ENCODE measurements around the gene RASSF7.

Gene RASSF7

DNA sequence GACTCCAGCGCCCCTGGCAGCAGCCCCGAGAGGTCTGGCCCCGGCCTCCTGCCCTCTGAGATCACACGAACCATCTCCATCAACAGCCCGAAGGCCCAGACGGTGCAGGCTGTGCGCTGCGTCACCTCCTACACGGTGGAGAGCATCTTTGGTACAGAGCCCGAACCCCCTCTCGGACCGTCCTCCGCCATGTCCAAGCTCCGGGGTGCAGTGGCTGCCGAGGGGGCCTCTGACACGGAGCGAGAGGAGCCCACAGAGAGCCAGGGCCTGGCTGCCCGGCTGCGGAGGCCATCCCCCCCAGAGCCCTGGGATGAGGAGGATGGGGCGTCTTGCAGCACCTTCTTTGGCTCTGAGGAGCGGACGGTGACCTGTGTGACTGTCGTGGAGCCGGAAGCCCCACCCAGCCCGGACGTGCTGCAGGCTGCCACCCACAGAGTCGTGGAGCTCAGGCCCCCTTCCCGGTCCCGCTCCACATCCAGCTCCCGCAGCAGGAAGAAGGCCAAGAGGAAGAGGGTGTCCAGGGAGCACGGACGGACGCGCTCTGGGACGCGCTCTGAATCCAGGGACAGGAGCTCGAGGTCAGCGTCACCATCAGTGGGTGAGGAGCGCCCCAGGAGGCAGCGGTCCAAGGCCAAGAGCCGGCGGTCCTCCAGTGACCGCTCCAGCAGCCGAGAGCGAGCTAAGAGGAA lies 47.3 kb downstream of the RASSF7 start:
- no peak for DNase-seq

DNA sequence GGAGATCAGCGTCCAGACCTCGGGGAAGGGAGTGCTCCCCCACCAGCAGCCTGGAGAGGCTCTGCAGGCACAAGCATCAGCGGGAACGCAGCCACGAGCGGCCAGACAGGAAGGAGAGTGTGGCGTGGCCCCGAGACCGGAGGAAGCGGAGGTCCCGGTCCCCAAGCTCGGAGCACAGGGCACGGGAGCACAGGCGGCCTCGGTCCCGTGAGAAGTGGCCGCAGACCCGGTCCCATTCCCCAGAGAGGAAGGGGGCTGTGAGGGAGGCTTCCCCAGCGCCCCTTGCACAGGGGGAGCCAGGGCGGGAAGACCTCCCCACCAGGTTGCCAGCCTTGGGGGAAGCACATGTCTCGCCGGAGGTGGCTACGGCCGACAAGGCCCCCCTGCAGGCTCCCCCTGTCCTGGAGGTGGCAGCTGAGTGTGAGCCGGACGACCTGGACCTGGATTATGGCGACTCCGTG lies 48.1 kb downstream of the RASSF7 start:
- no peak for DNase-seq

GRCh38 chr11:609341-609811 lies 48.6 kb downstream of the RASSF7 start:
- DNase-seq = no peak

GRCh38 chr11:610146-610801 lies 49.5 kb downstream of the RASSF7 start:
- DNase-seq = no peak

DNA sequence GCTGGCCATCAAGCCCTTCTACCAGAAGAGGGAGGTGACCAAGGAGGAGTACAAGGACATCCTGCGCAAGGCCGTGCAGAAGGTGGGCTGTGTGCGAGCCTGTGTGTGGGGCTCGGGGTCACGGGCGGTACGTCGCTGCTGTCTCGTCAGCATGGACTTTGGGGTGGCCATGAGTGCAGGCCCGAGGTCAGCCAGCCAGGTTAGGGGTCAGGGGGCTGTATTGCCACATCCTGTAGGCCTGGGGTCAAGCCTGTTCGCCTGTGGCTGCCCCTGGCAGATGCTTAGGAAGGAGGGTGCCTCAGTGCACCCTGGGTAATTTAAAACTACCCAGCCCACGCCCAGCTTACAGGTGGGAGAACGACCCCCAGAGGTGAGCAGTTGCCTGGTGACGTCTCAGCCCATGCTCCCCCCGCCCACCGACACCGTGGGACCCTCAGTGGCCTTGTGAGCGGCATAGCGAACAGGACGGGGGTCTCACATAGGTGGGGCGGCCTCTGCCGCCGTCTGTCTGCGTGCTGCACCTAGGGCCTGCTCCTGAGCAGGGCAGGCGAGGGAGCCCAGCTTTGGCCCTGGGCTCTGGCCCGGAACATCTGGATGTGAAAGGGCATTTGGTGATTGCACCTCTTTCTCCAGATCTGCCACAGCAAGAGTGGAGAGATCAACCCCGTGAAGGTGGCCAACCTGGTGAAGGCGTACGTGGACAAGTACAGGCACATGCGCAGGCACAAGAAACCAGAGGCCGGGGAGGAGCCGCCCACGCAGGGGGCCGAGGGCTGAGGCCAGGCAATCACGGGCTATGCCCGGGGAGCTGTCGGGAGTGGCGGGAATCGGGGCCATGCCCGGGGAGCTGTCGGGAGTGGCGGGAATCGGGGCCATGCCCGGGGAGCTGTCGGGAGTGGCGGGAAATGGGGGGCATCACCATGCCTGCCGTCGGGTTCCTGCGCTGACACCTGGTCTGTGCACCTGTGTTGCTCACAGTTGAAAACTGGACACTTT lies 50.5 kb downstream of the RASSF7 start:
- no peak for DNase-seq

DNA sequence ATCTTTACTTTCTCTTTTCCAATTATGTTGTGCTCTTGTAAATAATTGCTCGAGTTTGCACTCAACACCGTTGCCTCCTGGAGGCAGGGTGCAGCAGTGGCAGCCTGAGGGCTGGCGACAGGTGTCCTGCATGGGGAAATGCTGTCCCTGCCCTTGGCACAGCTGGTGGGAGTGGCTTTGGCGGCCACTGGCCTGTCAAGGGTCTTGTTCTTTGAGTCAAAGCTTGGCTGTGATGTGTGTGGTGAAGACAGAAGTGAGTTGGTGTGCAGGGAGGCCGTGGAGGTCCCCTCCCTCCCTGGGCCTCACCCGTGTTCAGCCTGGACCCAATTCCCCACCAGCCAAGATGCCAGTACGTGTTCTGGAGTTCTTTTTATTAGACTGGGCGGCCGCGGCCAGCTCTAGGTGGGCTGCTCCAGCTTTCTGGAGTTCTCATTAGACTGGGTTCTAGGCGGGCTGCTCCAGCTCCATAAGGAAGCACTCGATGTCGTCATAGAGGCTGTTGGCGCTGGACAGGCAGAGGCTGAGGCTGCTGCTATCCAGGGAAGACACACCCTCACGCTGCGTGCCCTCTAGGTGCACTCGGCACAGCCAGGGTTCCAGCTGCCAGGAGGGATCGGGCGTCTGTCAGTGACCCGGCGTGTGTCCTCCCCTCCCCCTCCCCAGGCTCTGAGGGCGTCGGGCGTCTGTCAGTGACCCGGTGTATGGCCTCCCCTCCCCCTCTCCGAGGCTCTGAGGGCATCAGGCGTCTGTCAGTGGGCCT lies 51.6 kb downstream of the RASSF7 start:
- DNase-seq = no peak

DNA sequence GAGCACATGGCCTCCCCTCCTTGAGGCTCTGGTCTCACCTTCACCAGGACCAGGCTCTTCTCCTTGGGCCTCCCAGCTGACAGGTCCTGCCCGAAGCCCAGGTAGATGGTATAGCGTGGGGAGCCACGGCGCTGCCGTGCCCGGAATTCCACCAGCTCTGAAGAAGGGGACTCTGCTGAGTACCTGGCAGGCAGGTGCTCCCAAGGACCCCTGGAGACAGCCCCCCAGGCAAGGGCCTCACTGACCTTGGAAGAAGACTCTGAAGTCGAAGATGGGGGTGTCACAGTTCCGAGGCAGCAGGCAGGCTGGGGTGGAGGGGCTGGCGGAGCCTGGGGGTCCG lies 52.2 kb downstream of the RASSF7 start:
- DNase-seq = no peak

DNA sequence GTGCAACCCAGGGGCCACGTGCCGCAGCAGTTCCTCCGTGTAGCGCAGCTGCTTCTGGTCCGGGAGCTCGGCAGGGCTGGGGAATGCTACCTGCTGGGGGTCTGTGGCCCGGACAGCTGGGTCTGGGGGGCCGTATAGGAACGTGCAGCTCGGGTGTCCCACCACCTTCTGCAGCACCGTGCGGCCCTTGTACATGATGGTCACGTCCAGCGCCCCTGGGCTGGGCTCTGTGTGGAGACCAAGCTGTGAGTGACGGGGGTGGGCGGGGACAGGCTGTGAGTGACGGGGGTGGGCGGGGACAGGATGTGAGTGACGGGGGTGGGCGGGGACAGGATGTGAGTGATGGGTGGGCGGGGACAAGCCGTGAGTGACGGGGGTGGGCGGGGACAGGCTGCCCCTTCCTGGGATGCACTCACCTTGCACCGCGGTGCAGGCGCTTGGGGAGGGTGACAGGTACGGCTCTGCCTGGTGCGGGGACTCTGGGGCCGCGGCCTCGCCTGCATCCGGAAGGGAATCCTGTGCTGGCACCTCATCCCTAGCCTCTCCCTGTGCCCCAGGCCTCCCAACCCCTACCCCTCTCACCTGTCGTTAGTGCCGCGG lies 52.7 kb downstream of the RASSF7 start:
- DNase-seq = peak in 15 of 56 donors; percentile 15 to 51 (median 31)
